Right renal cortex interstitium (tissue), 3 donors: Measurements from ENCODE around the gene WDPCP. TPM values are rescaled to one million over a fixed set of nuclear protein-coding genes. Genes with fewer than 3 reads are reported as not detected.
"Not testable (repeated sequence)": the region's sequence is repeated elsewhere in the genome, so short reads cannot be mapped to it uniquely, and the experiment has no call there.

Experiments
- DNase-seq, 3 donors: peaks; one replicate each; pipeline ENCODE4 v3.0.0-alpha.2; 2013; ENCODE audit warnings: low read depth in 3 of 3, low spot score in 2 of 3
- polyA plus RNA-seq, 3 donors: library from polyadenylated mRNA; unstranded; fragments of 120-200 nt; gene quantifications; one replicate each; pipeline ENCODE4 v1.2.1, GENCODE V29; 2013; ENCODE audit not compliant: insufficient read length in 3 of 3

WDPCP gene
- polyA plus RNA-seq, 3 donors, result 14.0 to 14.8 (median 14.3) TPM

GRCh38 chr2:63378589-63378988 is 209.7 kb downstream of the WDPCP start:
- no peak for DNase-seq

- DNase-seq, result no peak
These were observed 213.9 kb downstream of the WDPCP start for GRCh38 chr2:63374341-63374740.

- DNase-seq, result no peak
These were observed 215.7 kb downstream of the WDPCP start for GRCh38 chr2:63372549-63372948.

- DNase-seq, result no peak
These were observed 219.1 kb downstream of the WDPCP start for GRCh38 chr2:63369146-63369545.

GRCh38 chr2:63364866-63365265 is 223.4 kb downstream of the WDPCP start:
- DNase-seq, result no peak

- DNase-seq, result not testable (repeated sequence)
These were observed 230.6 kb downstream of the WDPCP start for GRCh38 chr2:63357722-63358121.

GRCh38 chr2:63347361-63347760 is 240.9 kb downstream of the WDPCP start:
- no peak for DNase-seq

GRCh38 chr2:63346411-63346810 is 241.9 kb downstream of the WDPCP start:
- DNase-seq, result no peak

- DNase-seq, result no peak
These were observed 243.0 kb downstream of the WDPCP start for GRCh38 chr2:63345285-63345633.

GRCh38 chr2:63344575-63345284 is 243.5 kb downstream of the WDPCP start:
- DNase-seq, result no peak

GRCh38 chr2:63343397-63344109 is 244.7 kb downstream of the WDPCP start:
- no peak for DNase-seq

GRCh38 chr2:63340443-63340842 is 247.8 kb downstream of the WDPCP start:
- no peak for DNase-seq

GRCh38 chr2:63334910-63335309 is 253.4 kb downstream of the WDPCP start:
- DNase-seq, result no peak

GRCh38 chr2:63326473-63326872 is 261.8 kb downstream of the WDPCP start:
- no peak for DNase-seq

GRCh38 chr2:63323662-63324061 is 264.6 kb downstream of the WDPCP start:
- DNase-seq, result not testable (repeated sequence)

GRCh38 chr2:63321973-63322372 is 266.3 kb downstream of the WDPCP start:
- not testable (repeated sequence) for DNase-seq

GRCh38 chr2:63320669-63321068 is 267.6 kb downstream of the WDPCP start:
- DNase-seq, result no peak

GRCh38 chr2:63310614-63311013 is 277.7 kb downstream of the WDPCP start:
- no peak for DNase-seq

GRCh38 chr2:63301481-63301880 is 286.8 kb downstream of the WDPCP start:
- no peak for DNase-seq

- DNase-seq, result no peak
These were observed 287.4 kb downstream of the WDPCP start for GRCh38 chr2:63300835-63301234.

GRCh38 chr2:63287956-63288355 is 300.3 kb downstream of the WDPCP start:
- no peak for DNase-seq

GRCh38 chr2:63286520-63286919 is 301.8 kb downstream of the WDPCP start:
- DNase-seq, result not testable (repeated sequence)
